Progenitor cell of endocrine pancreas (in vitro differentiated cells): ENCODE measurements around the gene ARHGAP26. TPM values are rescaled to one million over a fixed set of nuclear protein-coding genes. Genes with fewer than 3 reads are reported as not detected.

ENCODE experiments used
- DNase-seq: peaks from one replicate; pipeline ENCODE4 v3.0.0; 2021; ENCODE audit warnings: low spot score; ENCODE audit not compliant: unreplicated experiment
- H3K27ac Mint-ChIP-seq: 2 replicates; pipeline ENCODE4 v1.8.0; 2021; ENCODE audit warnings: mild to moderate bottlenecking, moderate library complexity, mixed read lengths
- H3K27me3 Mint-ChIP-seq: 2 replicates; pipeline ENCODE4 v1.8.0; 2021; ENCODE audit warnings: mixed read lengths
- H3K36me3 Mint-ChIP-seq: 2 replicates; pipeline ENCODE4 v1.8.0; 2022; ENCODE audit warnings: mixed read lengths; ENCODE audit not compliant: insufficient read depth
- H3K4me1 Mint-ChIP-seq: 2 replicates; pipeline ENCODE4 v1.8.0; 2021; ENCODE audit warnings: low read depth, mixed read lengths
- H3K4me3 Mint-ChIP-seq: 2 replicates; pipeline ENCODE4 v1.8.0; 2021; ENCODE audit warnings: low read depth, mild to moderate bottlenecking, moderate library complexity, mixed read lengths
- H3K9me3 Mint-ChIP-seq: 2 replicates; pipeline ENCODE4 v1.8.0; 2021; ENCODE audit warnings: low read depth, mixed read lengths
- total RNA-seq: library from RNA; stranded (reverse); gene quantifications from 2 replicates; pipeline ENCODE4 v1.2.1, GENCODE V29; 2021
- TF ChIP-seq, protein P1 (sequence below): fragments of 200-600 bp; sonication (generic); IDR thresholded peaks from one replicate; pipeline ENCODE4 v1.5.0; 2021; ENCODE audit warnings: antibody characterized with exemption, mild to moderate bottlenecking; ENCODE audit not compliant: unreplicated experiment

Gene ARHGAP26
- total RNA-seq, 1 donor from 2014 or later = 21.3 TPM

- TF ChIP-seq, protein P1, sequence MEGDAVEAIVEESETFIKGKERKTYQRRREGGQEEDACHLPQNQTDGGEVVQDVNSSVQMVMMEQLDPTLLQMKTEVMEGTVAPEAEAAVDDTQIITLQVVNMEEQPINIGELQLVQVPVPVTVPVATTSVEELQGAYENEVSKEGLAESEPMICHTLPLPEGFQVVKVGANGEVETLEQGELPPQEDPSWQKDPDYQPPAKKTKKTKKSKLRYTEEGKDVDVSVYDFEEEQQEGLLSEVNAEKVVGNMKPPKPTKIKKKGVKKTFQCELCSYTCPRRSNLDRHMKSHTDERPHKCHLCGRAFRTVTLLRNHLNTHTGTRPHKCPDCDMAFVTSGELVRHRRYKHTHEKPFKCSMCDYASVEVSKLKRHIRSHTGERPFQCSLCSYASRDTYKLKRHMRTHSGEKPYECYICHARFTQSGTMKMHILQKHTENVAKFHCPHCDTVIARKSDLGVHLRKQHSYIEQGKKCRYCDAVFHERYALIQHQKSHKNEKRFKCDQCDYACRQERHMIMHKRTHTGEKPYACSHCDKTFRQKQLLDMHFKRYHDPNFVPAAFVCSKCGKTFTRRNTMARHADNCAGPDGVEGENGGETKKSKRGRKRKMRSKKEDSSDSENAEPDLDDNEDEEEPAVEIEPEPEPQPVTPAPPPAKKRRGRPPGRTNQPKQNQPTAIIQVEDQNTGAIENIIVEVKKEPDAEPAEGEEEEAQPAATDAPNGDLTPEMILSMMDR = no peak
- Mint-ChIP-seq H3K27me3 (no peaks in the 10 kb centered on the region), H3K4me3 (no peak overlapping the region), H3K36me3 (no peaks in the 10 kb centered on the region), H3K4me1 (peaks cover 15% of the 10 kb centered on the region), H3K9me3 (no peaks in the 10 kb centered on the region), H3K27ac (no peak overlapping the region)
- no peak for DNase-seq
Measured at GRCh38 chr5:142842994-142843905, 73.1 kb downstream of the ARHGAP26 start.

- H3K36me3 Mint-ChIP-seq = no peaks in the 10 kb centered on the region
- no peaks in the 10 kb centered on the region for H3K9me3 Mint-ChIP-seq
- no peak for DNase-seq
- peaks cover 17% of the 10 kb centered on the region for H3K4me1 Mint-ChIP-seq
- no peaks in the 10 kb centered on the region for H3K27me3 Mint-ChIP-seq
- TF ChIP-seq, protein P1 = no peak
- peak overlapping the region; percentile 21 for H3K27ac Mint-ChIP-seq
- no peak overlapping the region for H3K4me3 Mint-ChIP-seq
Measured at GRCh38 chr5:142844866-142845265, 74.7 kb downstream of the ARHGAP26 start.

DNA sequence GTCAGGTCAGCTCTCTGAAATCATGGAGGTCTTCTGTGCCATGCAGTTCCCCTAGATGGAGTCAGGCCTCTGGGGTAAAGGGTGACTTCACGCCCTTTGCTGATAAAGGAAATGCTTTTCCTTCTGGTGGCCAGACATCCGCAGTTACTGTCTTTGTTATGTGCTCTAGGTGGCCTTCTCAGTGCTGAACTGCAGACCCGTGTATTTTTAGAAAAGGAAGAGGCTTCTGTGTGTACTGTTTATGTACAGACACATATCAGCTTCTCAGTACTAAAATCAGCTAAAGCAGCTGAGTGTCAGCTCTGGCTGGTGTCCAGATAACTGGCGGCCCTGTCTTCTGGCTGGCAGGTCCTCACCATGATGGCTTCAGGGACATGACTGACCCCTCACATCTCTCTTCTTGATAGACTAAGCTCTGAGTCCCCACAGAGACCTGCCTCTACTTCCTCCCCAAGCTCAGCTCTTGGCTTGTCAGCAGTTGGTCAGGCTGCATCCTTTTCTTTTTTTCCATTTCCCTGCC is 75.3 kb downstream of the ARHGAP26 start:
- Mint-ChIP-seq H3K27me3 (no peaks in the 10 kb centered on the region), H3K4me3 (no peak overlapping the region), H3K9me3 (no peaks in the 10 kb centered on the region), H3K27ac (no peak overlapping the region), H3K36me3 (no peaks in the 10 kb centered on the region), H3K4me1 (peaks cover 14% of the 10 kb centered on the region)
- DNase-seq = no peak
- TF ChIP-seq, protein P1 = no peak

- Mint-ChIP-seq H3K27me3 (no peaks in the 10 kb centered on the region), H3K36me3 (no peaks in the 10 kb centered on the region), H3K9me3 (no peaks in the 10 kb centered on the region), H3K4me3 (no peak overlapping the region), H3K4me1 (peaks cover 12% of the 10 kb centered on the region), H3K27ac (no peak overlapping the region)
- no peak for DNase-seq
- TF ChIP-seq, protein P1 = no peak
Measured at GRCh38 chr5:142845954-142846398, 75.8 kb downstream of the ARHGAP26 start.

DNA sequence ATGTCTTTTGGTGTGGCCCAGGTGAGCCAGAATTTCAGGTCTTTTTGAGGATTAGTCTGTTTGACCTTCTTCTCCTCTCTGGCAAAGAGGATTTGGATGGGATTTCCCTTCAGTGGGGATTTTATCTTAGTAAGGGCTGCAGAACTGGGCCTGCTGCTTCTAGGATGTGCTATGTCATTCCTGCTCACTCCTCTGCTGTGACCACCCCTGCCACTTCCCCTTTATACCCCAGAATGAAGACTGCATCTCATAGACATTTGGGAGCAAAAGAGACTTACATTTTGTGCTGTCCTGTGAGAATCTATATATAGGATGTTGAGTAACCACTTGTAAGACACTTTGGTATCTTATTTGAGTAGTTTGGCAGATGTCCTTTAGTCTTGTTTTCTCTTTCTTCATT is 76.2 kb downstream of the ARHGAP26 start:
- TF ChIP-seq, protein P1 = no peak
- H3K4me3 Mint-ChIP-seq = no peak overlapping the region

More for the DNA sequence above, 76.2 kb downstream of the ARHGAP26 start:
- DNase-seq = no peak
- Mint-ChIP-seq H3K27me3 (no peaks in the 10 kb centered on the region), H3K27ac (no peak overlapping the region), H3K9me3 (no peaks in the 10 kb centered on the region), H3K36me3 (no peaks in the 10 kb centered on the region), H3K4me1 (peaks cover 12% of the 10 kb centered on the region)
